HS-5 (cell line): ENCODE data around the gene GNAT1.
A peak's percentile ranks its signal among the peaks of the same experiment; 100 is the strongest.
"Not testable (repeated sequence)": the region's sequence is repeated elsewhere in the genome, so short reads cannot be mapped to it uniquely, and the experiment has no call there.

Experiments
- DNase-seq: peaks from one replicate; pipeline ENCODE4 v3.0.0-alpha.2; 2012; ENCODE audit warnings: low read depth

Gene GNAT1

DNA sequence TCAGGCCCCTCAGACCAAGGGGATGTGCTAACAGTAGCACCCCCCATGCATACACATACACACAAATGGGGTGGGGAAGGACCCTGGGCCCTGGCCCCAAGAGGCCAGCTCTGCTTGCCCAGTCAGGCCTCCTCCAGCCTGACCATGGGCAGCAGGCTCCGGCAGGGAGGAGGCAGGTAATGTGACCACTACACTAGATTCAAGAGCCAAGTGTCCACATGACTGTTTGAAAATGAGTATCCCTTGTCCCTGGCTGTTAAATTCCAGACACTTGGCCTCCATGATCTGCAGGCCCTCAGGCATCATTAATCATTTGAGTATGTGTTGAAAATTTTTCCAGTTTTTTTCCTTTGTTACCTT is 30.7 kb downstream of the GNAT1 start:
- DNase-seq: no peak

DNA sequence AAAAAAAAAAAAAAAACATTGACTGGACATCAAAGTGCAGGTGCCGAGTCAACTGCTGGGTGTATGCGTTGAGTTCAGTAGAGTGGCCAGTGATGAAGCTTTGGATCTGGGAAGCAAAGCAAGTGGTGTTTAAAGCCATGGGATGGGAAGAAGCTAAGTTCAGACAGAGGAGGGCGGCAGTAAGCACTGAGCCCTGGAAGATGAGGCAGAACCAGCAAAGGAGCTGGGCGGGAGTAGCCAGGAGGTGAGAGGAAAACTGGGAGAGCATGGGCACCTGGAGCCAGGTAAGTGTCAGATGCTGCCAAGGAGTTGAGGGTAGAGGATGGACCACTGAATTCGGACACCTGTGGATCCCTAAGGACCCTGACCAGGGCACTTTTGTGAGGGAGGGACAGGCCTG is 33.2 kb downstream of the GNAT1 start:
- no peak for DNase-seq

DNA sequence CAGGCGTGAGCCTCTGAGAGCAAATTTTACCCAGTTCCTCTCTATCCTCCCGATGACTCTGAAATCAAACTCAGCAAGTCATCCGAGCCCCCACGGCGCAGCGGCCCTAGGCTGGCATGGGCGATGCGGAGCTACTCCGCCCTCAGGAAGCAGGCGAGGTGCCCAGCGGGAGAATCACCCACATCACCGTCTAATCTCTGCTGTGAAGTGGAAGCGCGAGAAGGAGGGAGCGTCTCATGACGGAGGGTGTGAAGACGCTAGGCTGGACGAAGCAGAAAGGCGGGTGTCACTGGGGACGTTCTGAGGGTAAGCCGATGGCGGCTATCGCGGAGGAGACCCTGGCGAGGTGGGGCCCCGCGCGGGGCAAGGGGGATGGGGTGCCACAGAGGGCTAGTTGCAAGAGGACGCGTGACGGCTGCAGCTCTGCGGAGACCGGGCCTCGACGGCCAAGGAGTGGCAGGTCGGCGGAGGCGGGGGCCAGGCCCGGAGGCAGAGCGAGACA is 35.5 kb downstream of the GNAT1 start:
- DNase-seq: no peak

- DNase-seq: no peak
These were observed 36.2 kb downstream of the GNAT1 start for GRCh38 chr3:50227390-50228183.

- DNase-seq: not testable (repeated sequence)
These were observed 36.9 kb downstream of the GNAT1 start for GRCh38 chr3:50228184-50228763.

DNA sequence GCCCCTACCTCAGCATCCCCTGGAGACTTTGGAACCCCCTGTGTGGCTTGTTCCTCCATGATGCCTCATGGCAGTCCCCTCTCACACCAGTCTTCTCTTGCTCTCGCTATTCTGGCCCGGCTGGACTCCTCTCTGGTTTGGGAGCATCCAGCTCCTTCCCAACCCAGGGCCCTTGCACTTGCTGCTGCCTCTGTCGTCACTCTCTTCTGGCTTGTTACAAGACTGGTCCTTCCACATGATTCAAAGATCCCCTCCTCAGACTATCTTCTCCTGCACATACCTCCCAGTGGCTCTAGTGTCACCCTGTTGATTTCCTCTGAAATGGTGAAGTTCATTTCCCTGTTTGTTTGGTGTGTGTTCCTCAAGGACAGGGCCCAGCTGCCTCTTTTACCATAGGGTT is 38.1 kb downstream of the GNAT1 start:
- no peak for DNase-seq

DNA sequence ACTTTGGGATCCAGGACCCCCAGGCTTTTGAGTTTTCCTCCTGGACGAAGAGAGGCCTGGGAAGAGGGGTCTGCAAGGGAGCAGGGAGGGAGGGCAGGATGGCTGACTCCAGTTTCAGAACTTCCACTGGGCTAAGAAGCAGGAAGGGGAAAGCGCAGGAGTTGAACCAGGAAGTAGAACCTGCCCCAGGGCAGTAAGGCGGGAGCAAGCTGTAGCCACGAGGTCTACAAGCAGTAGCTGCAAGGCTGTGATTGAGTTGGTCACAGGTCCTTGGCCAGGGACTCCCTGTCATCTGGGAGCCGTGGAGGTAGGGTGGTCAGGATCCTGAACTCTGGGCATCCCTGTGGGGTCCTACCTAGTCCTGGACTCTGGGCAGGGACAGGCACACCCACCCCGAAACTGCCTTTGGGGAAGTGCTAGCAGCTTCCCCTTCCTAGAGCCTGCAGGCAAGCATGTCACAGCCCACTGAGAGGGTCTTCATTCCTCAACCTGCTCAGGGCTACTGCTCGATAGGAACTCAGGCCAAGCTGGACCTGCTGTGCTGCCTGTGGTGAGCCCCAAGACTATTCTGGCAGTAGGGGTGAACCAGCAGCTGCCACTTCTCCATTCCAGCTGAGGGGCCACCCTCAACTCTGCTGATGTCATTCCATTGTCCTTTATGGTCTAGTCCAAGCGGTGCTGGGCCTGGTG is 38.8 kb downstream of the GNAT1 start:
- no peak for DNase-seq

DNA sequence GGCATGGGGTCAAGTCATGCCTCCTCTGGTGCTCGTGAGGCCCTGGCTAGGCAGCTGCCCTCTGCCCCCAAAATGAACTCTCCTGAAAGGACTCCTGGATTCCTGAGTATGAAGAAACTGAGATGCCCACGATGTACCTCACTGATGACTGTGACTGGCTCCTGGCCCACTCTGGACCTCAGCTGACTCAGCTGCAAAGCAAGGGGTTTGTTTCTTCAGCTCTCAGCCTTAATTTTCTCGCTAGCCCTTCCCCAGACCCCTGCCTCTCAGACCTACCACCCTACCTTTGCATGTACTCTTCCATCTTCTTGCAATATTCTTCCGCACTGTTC is 39.4 kb downstream of the GNAT1 start:
- DNase-seq: no peak

DNA sequence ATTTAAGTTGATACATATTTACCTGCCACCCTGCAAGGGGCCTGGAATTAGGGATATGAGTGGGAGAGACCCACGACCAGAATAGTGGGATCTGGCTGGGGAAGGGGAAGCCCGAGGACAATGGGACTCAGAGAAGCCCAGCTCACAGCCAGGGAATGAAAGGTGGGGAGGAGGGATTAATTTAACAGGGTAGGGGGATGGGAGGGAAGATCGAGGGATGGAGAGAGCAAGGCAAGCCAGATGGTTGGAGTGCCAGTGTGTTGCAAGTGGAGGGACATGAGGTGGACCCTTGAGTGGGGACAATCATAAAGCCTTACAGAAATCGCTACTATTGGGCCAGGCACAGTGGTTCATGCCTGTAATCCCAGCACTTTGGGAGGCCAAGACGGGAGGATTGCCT is 40.2 kb downstream of the GNAT1 start:
- no peak for DNase-seq

GRCh38 chr3:50232303-50232702 is 40.9 kb downstream of the GNAT1 start:
- no peak for DNase-seq

- no peak for DNase-seq
These were observed 41.8 kb downstream of the GNAT1 start for GRCh38 chr3:50233176-50233575.

DNA sequence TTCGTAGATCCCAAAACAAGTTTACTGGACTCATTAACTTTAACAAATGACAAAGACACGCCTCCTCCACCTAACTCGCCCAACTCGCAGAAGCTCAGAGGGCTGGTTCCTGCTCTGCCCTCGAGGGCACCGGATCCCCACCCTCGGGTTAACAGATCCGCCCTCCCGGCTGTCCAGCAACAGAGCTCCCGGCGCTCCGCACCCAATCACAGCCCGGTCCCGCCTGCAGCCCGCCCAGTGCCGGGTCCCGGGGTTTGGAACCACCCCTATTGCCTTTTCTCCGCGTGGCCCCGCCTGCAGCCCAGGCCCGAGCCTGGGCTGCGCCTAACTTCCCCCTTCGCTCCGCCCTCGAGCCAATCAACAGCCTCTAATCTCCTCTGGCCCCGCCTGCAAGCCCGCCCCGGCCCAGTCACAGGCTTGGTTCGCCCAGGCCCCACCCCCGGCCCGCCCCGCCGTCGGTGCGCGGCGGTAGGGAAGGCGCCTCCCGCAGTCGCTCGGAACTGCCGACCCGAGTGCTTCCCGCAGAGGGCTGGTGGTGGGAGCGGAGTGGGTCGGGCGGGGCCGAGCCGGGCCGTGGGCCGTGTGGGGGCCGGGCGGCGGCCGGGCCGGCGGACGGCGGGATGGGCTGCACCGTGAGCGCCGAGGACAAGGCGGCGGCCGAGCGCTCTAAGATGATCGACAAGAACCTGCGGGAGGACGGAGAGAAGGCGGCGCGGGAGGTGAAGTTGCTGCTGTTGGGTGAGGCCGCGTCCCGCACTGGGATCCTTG is 44.5 kb downstream of the GNAT1 start, which contains the start of gene GNAI2:
TSS of gene GNAI2 (plus strand) at position 489 of the 768 bp plus-strand sequence. CDS start at position 621, 132 bp downstream.
- DNase-seq: peak; percentile 89

GRCh38 chr3:50236484-50237132 is 45.2 kb downstream of the GNAT1 start:
- DNase-seq: no peak

- DNase-seq: no peak
These were observed 45.8 kb downstream of the GNAT1 start for GRCh38 chr3:50237133-50237651.

DNA sequence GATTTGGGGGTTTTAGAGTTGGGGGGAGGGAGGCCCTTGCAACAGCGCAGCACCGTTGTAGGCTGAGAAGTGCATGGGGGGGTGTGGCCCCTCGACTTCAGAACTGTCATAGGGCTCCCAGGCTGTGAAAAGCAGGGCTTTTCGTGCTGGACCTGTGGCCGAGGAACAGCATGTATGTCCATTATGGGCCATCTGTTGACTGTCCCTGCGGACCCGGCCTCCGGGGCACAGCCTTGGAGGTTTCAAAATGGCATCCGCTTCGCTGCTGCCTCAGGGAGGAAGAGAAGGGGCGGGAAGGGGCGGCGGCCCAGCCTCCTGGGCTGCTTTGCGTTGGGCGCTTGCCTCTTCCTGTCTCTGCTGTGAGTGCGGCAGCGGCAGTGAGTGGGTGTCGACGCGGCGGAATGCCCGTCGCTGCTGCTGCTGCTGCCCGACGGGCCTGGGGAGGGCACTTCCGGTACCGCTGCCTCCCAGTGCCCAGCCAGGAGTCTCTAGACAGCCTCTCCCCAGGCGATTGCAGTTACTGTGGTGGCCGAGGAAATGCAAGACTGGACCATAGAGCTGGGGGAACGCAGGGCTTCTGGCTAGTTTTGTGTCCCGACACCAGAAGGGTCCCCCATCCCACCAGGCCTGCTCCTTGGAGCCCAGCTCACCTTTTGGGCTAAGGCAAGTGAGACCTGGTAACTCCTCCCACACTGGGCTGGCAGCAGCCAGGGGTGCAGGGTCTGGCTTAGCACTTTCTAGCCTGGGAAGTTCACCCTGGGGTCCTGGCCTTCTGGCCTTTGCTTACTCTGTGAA is 46.5 kb downstream of the GNAT1 start:
- no peak for DNase-seq

DNA sequence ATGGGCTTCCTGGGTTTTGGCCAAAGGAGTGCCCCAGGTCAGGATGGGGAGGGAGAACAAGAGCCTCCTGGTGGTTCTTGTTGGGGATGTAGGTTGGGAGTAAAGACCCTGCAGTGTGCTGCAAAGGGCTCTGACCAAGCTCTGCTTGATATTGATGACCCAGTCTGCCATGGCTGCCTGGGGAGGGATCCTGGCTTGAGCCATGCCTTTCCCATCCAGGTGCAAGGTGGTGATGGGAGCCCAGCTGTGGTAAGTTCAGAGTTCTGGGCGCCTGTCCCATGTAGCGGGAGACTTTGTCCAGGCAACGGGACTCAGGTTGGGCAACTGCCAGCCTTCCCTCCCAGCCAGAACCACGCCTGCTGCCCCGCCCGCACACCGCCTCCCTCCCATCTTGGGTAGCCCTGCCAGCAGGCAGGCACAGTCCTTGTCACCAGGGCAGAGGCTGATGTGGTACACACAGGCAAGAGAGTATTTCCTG is 47.2 kb downstream of the GNAT1 start:
- no peak for DNase-seq

- no peak for DNase-seq
These were observed 48.2 kb downstream of the GNAT1 start for GRCh38 chr3:50239649-50240048.

DNA sequence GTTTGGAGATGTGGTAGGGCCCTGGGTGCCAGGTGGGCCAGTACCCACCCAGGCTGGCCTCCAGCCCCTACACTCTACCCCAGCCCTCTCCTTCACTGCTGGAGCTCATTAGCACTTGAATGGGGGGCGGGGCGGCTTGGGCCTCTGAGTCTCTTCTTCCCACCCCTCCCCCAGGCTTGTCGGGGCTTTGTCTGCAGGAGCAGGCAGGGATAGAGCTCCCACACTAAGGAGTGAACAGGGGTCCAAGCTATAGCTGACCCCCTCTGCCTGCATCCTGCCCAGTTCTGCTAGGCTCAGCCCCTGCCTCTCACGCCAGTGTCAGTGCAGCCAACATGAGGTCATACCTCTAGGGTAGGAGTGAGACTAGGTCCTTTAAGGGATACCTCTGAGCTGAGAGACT is 49.8 kb downstream of the GNAT1 start:
- no peak for DNase-seq

DNA sequence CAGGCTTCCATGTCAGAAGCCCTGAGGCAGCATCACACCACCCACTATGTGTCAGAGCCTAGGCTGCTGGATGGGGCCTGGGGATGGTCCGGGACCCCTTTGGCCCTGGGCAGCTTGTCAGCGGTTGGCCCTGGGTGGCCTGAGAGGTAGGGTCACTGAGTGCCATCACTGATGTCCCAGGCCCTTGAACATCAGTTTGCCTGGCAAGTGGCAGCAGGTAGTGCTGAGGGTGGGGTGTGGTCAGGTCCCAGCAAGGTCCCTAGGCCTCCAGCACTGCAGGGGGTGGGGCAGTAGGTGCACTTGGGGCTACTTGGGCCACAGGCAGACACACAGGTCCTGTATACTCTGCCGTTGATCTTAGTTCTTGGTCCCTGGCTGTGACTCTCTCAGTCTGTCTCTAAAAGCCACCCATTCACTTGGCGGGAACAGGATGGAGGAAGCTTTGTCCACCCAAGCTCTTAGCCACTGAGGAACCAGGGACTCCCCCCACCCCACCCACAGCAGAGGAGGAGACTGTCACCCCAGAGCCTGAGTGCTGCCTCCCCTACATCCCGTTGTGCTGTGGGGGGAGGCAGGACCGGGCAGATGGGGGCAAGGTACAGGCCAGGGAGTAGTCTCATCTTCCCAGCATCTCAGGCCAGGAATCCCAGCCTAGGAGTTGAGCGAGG is 50.4 kb downstream of the GNAT1 start:
- no peak for DNase-seq

DNA sequence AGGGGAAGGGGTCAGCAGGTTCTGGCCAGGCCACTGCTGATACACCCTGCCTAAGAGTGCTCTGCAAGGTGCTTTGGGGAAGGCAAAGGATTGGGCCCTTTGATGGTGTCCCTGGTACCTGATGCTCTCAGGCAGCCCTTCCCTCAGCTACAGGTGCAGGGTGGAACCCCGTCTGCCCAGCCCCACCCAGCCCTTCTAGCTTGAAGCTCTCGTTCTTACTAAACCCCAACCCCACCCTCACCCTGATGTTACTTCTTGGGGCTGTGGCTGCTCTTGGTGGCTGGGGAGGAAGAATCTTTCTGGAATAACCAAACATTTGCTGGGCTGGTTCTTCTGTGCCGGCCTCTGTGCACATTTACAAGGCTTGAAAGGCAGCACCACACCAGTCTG is 51.0 kb downstream of the GNAT1 start:
- DNase-seq: no peak
